NCI-H2196 treated with DMSO at 0.1 percent for 48 hours (cell line): ENCODE measurements around the gene ADAT2.
"Not testable (repeated sequence)": the region's sequence is repeated elsewhere in the genome, so short reads cannot be mapped to it uniquely, and the experiment has no call there.

Source experiments
- DNase-seq: peaks from one replicate; lab custom pipeline; 2025; ENCODE audit not compliant: unreplicated experiment; lab: John Stamatoyannopoulos, UW

The ADAT2 gene

DNA sequence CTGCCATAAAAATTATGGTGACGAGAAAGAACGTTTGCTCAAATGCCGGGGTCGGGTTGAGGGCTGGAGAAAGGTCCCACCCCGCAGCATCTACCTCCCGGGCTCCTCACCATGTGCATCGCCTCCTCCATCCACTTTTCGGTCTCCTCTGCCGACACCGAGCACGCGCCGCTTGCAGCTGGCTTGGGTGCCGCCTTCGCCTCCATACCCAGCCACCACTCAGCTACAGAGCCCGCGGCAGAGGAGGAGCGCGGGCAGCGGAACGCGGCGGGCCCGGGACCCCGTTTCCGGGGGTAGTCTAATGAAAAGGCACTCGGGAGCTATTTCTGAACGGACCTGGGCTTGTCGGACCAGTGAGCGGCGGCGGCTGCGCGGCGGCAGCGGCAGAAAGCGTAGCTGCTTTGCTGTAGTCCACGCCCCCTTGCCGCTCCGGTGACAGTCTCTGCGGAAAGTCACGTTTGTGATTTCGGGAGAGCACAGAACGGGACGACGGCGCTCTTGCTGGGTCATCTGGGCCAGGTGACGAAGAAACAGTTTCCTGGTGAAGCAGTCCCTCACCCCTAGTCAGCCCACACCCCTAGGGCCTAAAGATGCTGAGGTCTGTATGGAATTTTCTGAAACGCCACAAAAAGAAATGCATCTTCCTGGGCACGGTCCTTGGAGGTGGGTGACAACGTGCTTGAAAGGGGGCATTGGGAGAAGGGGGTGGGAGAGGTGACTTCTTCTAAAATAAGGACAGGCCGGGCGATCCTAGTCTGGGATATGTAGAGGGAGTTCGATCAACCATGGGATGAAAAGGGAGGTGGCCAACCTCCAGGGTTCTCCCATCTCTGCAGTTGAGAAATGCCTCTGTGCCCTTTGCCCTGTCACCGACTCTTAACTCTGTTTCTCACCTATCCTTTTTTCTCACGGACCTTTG, at the start of gene ADAT2, which contains the start of gene PEX3:
TSS of gene ADAT2 (minus strand) at position 243 of the 919 bp plus-strand sequence. CDS start at position 206, 37 bp downstream.
TSS of gene PEX3 (plus strand) at position 353 of the 919 bp plus-strand sequence. CDS start at position 591, 238 bp downstream.
- DNase-seq: peak; percentile 87

- DNase-seq: no peak
Measured at GRCh38 chr6:143498428-143498827, 47.9 kb upstream of the ADAT2 start.

- no peak for DNase-seq
Measured at GRCh38 chr6:143496974-143497373, 46.5 kb upstream of the ADAT2 start.

DNA sequence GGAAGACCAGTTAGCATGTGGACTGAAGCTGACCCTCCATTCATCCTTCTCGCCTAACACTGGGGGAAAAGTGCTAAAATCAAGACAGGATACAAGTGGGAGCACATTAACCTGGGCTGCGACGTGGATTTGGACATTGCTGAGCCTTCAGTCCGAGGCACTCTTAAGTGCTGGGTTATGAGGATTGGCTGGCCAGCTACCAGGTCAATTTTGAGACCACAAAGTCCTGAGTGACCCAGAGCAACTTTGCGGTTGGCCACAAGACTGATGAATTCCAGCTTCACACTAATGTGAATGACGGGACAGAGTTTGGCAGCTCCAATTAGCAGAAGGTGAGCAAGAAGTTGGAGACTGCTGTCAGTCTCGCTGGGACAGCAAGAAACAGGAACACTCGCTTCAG, 40.3 kb upstream of the ADAT2 start:
- DNase-seq: no peak

DNA sequence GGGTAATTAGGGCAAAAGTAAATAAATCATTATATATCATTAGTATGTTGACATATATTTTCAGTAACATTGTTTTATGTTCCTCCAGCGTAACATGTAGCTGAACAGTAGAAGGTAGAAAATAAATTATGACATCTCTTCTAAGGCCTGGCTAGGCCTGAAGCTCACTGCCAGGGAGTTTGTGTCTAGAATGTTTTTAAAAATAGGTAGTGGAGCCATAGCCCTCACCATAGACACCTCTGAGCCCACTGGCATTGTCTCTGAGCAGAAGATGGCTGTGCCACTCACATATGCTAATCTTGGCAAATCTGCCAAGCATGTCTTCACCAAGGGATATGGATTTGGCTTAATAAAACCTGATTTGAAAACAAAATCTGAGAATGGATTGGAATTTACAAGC, 39.7 kb upstream of the ADAT2 start:
- DNase-seq: no peak

- no peak for DNase-seq
Measured at GRCh38 chr6:143486752-143487151, 36.3 kb upstream of the ADAT2 start.

GRCh38 chr6:143485967-143486366, 35.5 kb upstream of the ADAT2 start:
- no peak for DNase-seq

GRCh38 chr6:143482593-143482992, 32.1 kb upstream of the ADAT2 start:
- DNase-seq: no peak

DNA sequence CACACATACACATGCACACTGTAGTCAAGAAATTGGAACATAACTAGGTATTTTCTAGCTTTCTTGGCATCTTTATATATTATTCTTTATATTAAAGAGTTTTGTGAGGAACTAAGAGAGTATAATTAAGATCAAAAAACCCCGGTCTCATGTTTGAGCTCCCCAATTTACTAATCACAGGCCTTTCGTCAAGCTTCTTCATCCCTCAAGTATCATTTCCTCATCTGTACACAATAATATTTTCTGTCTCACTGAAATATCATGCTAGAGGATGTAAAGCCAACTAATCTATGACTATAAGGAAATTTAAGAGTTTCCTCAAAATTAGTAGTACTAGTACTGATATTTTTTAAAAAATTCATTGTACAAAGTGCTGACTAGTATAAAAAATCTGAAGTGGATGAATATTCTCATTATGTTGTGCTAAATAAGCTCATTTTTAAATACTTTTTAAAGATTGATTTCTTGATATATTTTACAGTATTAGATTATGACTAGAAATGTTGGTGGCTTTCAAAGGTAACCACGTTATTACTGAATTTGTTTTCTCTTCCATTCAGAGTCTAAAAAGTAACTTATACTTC, 28.1 kb upstream of the ADAT2 start:
- DNase-seq: no peak

DNA sequence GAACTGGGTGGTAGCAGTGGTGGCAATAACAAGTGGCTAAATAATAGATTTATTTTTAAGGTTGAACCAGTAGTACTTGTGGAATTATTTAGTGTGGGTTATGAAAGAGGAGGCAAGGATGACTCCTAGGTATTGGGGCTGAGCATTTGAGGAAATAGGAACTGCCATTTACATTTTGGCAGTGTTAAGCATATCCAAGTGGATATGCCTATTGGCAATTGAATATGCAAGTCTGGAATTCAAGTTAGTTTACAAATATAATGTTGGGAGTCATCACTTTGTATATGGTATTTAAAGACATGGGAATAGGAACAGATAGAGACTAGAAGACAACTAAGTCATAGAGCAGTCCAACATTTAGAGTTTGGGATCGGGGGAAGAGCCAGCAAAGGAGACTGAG, 26.1 kb upstream of the ADAT2 start:
- DNase-seq: no peak

DNA sequence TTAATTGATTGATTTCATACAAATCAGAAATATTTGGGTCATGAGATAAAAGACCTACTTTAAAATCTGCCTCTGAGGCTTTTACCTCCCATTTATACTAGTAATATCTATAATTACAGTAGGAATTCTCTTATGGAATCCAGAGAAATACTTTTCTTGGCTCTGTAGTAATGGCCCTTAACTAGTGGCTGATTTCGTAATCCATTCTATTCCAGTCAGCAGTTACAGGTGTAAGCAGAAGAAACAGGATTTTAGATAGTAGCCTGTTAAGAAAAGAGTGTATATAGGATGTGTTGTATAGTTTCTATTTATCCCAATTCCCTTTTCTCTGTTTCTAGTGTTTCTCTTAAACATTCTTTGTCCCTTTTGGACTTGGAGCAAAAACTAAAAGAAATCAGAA, 21.3 kb upstream of the ADAT2 start:
- no peak for DNase-seq

- DNase-seq: not testable (repeated sequence)
Measured at GRCh38 chr6:143468823-143469222, 18.3 kb upstream of the ADAT2 start.

- no peak for DNase-seq
Measured at GRCh38 chr6:143468026-143468425, 17.5 kb upstream of the ADAT2 start.

DNA sequence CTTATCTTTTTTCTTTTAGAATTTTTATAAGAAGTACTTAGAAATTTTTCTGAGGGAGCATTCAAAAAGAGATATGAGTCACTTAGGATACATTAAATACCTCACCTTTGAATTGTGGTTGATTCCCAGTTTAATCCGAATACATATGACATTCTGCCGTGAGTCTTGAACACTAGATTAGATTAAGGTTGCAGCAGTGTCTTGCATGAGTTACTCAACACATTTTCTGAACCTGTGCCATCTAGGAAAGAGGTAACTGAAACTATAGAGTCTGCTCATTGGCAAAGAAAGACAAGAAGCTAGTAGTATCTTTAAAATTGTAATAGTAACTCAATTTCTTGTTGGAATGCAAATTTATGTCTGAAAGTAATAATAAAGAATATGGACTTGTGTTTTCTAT, 15.1 kb upstream of the ADAT2 start:
- DNase-seq: no peak

DNA sequence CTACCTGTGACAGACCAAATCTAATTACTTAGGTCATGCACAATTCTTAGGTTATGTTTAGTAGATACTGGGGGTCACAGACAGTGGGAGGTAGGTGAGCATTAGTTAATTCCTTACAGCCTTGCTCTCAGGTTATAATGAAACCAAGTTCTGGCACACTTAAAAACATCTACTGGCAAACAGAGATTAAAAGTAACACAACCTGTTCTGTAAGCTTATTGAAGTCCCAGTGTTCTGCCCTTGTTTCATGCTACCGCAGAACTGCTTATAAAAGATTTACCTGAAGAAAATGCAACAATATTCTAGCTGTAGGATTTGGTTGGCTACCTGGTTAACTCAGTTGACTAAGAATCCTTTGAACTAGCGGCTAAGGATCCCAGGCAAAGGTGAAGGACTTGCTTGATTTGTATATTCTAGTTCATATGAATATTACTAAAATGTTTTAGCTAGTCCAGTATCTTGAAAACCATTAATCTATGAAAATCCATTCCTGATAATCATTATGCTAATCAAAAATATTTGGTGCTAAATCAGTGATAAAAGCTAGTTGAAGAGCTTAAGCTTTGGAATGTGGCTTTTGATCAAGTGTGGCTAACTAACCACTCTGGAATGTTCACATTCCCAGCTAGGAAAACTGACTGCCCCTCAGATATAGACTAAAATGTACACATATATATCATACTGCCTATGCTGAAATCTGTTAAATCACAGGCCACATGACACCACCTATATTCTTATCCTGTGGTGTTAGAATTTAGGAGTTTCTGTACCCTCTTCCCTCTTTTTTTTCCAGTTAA, 7.3 kb upstream of the ADAT2 start:
- DNase-seq: no peak

DNA sequence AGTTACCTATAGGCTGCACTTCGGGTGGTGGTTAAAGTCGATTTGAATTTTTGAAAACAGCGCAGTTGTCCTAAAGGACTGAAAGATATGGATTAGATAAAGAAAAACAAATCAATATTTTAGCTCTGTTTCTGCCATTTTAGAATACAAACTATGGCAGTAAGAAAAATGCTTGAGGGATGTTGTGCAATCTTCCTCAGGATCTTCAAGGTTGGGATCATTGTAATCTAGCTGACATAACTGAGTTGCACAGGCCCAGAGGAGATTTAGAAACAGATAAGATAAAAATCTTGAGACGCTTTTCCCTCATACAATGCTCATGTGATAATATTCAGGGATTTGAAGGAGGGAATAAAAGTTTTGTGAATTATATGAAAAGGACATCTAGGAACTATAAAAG, 1.0 kb upstream of the ADAT2 start:
- no peak for DNase-seq

DNA sequence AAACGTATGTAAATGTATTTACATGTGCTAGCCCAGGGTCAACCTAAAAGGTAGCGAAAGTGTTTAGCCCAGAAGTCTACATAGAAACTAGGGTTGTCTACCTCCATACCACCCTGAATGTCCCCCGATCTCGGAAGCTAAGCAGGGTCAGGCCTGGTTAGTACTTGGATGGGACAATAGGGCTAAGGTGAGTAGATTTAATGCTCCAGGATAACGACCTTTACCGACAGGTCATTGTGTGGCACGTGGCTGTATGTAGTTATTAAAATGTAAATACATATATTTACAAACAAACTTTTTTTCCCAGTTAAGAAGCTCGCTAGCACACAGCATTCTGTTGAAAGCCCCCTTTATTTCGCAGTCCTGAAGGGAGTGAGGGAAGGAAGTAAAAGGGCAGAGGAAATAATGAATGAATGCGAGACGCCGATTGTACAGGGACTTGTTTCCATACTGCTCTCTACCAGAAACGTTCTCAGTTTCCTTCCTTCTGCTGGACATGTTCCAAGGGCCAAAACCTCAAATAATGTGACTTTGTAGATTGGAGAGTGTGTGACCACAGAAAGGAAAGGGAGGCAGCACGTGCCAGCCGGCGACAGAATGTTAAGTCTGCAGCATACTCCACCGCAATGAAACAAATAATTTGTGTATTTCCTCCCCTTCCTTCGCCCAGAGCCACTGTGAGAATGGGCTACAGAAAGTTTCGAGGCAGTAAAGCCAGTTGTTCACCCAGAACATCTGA, 612 bp downstream of the ADAT2 start:
- no peak for DNase-seq

- no peak for DNase-seq
Measured at GRCh38 chr6:143449082-143449713, 1.3 kb downstream of the ADAT2 start.

GRCh38 chr6:143447865-143448264, 2.6 kb downstream of the ADAT2 start:
- not testable (repeated sequence) for DNase-seq

DNA sequence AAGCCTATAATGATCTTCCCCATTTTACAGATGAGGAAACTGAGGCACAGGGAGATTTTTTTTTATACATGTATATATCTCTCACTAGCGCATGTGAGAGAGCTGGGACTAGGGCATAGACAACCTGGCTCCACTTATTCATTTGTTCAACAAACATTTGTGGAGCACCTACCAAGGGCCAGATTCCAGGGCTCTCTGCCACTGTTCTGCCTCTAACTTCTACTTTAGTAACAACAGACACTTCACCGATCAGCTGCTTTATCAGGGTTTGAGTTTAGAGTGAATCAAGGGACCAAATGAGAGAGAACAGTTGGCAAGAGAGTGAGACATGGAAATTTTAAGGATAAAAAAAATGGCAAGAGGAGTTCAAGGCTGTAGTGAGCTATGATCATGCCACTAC, 7.4 kb downstream of the ADAT2 start:
- no peak for DNase-seq
